Activated CD4-positive, alpha-beta T cell treated with anti-CD3 and anti-CD28 coated beads for 4 hours (primary cell): Measurements from ENCODE around the gene EIF2B5.

Experiments used
- DNase-seq, 2 donors: peaks; one replicate each; pipeline ENCODE4 v3.0.0-alpha.2; 2020

The EIF2B5 gene

DNA sequence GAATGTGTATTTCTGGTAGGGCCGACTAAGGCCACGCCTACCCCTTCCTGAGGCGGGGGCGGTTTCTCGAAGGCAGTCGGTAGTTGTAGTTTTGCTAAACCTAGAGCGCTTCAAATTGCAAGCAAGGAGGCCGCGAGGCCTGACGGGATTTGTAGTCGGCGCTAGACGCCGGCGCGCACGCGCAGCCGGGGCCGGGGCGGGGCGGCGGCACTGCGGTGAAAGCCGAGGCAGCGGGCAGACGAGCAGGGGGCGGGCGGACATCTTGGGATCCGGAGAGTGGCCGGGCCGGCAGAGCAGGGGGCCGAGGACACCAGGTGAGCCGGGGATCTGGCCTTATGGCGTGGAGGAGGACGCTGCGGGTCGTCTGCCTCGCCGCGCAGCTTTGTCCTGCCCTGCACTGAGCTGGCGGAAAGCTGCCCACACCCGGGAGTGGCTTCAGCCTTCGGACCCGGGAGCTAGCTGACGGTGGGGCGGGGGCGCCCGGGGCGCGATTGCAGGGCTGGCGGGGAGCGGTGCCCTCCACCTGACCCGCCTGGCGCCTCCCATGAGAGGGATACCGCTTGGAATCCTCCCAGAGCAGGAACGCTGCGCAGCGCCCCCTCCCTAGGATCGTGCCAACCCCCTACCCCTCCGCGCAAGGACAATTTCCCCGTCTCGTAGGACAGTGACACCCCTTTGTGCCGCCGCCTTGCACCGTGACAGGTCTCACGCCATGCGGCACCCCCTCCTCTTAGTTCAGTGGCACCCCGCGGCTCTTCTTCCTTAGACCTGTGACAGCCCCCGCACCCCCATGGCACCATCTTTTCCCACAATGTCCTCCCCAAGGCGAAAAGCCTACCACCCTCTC is 39.7 kb downstream of the EIF2B5 start, which contains the start of gene AP2M1:
Gene AP2M1, plus strand, starts transcription at position 210 of the 847 bp plus-strand sequence. CDS start 2,139 bp downstream, outside the sequence.
- DNase-seq: peak; percentile 97 to 98

DNA sequence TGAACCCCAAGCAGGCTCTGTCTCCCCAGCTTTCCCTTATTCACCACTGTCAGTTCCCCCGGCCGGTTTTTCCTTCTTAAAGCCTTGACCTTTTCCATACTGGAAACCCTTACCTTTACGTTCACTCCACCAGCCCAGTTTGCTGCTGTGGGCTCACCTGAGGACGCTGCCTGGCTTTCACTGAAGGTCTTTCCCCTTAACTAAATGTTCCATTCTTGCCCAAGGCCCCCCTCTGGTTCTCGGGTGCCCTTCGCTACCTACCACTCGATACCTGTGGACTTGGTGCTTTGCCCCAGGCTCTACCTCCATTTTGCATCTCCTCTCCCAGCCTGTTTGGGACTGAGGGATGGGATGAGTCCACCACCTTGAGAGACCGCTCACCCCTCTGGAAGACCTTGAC is 40.3 kb downstream of the EIF2B5 start:
- no peak for DNase-seq

DNA sequence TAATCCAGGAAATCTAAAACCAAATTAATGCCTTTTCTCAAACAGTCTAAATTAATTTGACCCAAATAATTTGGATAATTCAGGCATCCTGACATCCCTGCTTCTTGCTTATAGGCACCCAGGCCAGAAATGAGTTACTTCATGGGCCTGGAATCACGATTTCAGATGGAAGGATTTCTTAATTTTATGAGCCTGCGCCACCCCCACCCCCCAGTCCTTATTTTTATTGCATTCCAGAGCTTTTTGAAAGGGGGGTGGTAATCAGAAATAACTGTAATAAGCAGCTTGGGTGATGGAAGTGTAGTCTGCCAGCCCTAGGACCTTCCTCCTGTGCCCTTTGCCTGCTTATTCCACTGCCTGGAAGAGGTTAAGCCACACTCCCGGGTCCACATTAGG is 40.8 kb downstream of the EIF2B5 start:
- DNase-seq: no peak

DNA sequence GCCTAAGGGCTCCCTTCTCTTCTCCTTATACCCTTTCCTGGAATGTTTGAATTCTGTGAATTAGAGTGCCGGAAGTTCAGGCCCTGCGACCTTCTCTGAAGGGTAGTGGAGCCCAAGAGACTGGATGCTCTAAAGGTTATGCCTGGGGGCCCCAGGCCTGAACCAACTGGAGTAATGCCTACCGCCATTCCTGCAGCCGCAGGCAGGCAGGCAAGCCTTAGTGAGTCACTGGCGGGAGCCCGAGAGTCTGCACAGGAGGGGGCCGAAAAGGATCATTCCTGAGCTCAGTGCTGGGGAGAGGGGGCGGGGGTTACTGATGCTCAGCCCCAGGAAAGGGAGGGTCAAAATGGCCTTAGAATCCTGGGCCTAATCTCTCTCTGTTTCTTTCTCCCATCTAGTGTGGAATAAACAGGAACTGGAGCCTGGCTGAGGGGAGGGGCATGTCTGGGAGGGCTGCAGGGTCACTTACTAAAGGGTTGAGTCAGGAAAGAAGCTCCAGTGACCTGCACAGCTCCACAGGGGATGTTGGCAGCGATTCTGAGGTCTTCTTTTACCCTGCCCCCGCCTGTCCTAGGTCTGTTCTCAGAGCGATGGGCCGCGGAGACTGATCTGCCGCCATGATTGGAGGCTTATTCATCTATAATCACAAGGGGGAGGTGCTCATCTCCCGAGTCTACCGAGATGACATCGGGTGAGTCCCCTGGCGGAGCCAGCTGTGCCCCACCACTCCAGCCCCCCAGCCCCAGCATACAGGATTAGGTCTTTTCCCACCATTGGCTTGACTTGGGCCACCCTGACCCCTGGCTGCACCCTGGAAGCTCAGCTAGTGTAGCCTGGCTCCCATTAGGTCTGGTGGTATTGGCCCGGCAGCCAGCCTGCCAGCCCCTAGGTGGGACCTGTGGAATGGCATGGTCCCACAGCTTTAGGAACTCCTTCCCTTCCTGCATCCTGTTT is 41.5 kb downstream of the EIF2B5 start:
- no peak for DNase-seq

DNA sequence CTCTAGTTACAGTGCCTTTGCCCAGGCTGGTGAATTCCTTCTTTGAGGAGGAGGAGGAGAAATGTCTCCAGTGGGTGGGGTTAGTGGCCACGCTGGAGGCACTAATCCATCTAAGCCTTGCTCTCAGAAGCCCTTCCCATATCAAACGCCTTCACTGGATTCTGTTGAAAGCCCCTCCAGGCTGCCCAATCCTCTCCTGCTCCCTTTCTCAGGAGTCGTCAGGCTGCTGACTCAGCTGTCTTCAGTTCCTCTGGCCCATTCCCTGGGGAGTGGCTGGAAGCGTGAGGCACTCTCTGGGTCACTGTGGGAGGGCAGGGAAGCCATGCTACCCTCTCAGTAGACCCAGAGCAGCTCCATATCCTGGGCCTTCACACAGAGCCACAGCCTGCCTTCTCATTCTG is 42.2 kb downstream of the EIF2B5 start:
- DNase-seq: no peak

DNA sequence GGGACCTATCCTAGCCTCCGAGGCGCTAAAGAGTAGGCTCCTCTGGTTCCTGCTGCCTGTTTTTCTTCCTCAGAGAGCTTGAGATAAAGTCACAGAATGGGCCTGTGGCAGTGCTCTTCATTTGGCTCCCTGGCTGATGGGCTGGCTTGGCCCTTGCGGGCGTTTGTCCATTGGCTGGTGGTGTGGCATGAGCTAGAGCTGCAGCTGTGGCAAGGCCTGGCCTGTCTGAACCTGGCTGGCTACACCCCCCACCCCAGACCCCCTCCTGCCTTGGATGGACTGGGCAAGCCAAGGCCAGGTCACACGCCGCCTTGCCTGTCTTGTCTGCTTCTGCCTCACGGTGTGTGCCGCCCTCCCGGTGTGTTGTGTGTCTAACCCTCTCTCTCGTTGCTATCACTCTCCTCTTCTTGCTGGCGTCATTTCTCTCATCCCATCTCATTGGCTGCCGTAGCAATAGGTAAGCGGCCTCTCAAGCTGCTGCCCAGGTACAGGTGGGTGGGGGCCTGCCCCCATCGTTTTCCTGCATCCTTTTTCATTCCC is 42.7 kb downstream of the EIF2B5 start:
- no peak for DNase-seq

DNA sequence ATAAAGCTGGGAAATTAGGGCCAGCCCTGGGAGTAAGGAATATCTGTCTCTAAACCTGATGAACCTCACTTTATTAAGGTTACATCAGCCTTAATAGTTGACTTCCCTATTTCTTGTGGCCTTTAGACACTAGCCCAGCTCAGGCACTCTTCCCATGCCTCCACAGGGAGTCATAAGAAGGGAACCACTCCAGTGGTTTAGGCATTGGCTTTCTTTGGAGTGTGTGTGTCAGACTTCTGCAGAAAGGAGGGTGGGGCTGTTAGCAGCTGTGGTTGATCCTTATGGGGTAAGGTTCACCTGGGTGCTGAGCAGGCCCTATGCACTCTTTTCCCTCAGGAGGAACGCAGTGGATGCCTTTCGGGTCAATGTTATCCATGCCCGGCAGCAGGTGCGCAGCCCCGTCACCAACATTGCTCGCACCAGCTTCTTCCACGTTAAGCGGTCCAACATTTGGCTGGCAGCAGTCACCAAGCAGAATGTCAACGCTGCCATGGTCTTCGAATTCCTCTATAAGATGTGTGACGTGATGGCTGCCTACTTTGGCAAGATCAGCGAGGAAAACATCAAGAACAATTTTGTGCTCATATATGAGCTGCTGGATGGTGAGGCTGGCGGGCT is 43.5 kb downstream of the EIF2B5 start:
- DNase-seq: no peak

DNA sequence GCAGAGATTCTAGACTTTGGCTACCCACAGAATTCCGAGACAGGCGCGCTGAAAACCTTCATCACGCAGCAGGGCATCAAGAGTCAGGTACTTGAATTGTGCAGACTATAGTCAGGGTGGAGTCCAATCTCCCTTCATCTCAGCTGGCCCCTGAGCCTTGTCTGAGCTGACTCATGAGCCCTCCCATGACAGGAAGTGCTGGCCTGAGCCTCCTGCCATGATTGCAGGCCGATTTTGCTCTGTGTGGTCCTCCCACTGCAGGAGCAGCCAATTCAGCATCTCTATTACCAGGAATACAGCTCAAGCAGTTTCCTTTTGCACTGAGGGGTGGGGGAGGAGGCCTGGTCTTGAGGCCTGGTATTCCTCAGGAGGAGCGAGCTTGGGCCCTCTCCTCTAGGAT is 45.0 kb downstream of the EIF2B5 start:
- DNase-seq: no peak

DNA sequence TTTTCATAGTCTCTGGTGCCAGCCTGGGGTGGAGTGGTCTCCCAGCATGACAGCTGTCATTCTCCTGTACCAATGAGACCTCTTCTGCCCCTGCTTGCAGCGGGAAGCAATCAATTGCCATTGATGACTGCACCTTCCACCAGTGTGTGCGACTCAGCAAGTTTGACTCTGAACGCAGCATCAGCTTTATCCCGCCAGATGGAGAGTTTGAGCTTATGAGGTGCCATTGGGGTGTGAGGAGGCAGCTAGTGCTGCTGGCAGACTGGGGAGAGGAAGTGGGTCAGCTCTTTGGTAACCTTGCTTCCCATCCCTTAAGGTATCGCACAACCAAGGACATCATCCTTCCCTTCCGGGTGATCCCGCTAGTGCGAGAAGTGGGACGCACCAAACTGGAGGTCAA is 46.4 kb downstream of the EIF2B5 start:
- DNase-seq: no peak

DNA sequence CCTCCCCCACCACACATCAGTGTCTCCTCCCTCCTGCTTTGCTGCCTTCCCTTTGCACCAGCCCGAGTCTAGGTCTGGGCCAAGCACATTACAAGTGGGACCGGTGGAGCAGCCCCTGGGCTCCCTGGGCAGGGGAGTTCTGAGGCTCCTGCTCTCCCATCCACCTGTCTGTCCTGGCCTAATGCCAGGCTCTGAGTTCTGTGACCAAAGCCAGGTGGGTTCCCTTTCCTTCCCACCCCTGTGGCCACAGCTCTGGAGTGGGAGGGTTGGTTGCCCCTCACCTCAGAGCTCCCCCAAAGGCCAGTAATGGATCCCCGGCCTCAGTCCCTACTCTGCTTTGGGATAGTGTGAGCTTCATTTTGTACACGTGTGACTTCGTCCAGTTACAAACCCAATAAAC is 48.5 kb downstream of the EIF2B5 start:
- no peak for DNase-seq

DNA sequence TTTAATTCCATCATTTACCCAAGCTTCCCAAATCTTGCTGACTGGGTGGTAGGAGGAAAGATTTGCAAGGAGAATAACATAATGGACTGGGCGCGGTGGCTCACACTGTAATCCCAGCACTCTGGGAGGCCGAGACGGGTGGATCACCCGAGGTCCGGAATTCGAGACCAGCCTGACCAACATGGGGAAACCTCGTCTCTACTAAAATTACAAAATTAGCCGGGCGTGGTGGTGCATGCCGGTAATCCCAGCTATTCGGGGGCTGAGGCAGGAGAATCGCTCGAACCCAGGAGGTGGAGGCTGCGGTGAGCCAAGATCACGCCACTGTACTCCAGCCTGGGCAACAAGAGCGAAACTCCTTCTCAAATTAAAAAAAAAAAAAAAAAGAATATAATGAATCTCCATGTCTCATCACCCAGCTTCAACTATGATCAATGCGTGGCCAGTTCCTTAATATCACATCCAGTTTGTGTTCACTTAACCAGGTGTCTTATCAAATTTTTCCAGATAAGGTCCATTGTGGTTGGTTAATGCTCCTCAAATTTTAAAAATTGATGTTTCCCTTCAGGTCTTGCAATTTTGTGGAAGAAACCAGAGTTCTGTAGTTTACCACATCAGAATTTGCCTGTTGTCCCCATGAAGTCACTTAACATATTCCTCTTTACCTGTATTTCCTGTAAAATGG is 49.5 kb downstream of the EIF2B5 start:
- no peak for DNase-seq

DNA sequence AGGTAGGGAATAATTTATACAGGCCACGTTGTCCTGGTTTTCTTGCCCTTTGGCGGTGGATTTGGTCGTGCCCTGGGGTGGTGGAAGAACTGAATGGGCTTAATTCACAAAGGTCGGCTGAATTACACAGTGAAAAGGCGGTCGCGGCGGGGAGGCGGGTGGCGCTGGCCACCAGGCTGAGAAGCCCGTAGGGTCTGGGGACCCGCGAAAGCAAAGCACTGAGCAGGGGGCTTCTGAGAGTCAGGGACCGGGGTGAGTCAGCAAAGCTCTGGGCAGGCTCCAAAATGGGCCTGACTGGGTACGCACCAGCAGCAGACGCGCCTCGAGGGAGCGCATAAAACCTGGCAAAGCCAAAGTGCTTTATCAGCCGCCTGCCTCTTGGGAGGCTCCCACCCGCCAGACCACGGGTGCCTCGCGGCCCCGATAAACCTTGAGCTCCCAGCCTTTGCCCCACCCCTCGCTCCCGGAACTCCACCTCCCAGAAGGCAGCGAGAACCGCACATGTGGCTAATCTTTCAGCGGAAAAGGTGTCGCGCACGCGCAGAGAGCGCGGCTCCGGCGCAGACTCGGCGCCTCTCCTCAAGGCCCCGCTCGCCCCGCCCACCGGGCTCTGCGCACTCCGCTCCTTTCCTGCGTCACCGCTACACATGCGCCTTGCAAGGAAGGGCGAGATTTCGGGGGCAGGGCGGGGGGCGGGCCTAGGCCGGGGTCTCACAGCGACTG is 50.5 kb downstream of the EIF2B5 start:
- DNase-seq: peak; percentile 99

DNA sequence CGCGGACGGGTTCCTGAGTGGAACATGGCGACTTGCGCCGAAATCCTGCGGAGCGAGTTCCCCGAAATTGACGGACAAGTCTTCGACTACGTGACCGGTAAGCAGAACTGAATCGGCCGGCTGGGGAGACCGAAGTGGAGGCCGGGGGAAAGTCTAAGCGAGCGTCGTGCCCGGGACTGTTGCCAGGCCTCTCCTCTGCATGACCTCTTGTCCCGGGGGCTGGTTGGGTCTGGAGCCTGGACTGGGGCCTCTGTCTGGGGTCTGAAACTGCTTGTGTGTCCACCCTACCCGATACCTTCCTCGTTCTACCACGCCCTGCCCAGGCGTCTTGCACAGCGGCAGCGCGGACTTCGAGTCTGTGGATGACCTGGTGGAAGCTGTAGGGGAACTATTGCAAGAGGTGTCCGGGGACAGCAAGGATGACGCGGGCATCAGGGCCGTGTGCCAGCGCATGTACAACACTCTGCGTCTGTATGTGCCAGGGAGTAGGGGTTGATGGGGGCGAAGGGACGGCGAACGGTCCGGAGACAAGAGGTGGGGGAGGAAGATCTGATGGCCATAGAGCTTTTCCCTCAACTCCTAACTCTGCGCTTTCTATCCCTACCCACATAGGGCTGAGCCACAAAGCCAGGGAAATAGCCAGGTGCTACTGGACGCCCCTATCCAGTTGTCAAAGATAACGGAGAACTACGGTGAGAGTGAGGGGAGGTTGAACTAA is 51.2 kb downstream of the EIF2B5 start, which contains the start of gene ABCF3:
Gene ABCF3, plus strand, starts transcription at position 16 of the 718 bp plus-strand sequence. Its CDS starts 9 bp downstream, at position 25.
- DNase-seq: no peak

DNA sequence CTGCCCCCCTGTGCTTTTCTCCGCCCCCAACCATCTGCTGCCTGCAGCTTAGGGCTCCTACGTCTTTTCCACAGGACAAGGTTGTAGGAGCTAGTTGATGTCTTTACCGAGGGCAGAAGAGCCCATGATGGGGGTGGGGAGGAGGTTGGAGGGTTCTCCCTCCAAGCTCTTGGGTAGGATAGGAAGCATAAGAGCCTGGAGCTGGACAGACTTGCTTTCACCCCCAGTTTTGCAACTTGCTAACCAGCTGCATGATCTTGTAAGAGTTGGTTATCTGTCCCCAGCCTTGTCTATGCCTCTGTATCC is 51.7 kb downstream of the EIF2B5 start:
- DNase-seq: no peak

DNA sequence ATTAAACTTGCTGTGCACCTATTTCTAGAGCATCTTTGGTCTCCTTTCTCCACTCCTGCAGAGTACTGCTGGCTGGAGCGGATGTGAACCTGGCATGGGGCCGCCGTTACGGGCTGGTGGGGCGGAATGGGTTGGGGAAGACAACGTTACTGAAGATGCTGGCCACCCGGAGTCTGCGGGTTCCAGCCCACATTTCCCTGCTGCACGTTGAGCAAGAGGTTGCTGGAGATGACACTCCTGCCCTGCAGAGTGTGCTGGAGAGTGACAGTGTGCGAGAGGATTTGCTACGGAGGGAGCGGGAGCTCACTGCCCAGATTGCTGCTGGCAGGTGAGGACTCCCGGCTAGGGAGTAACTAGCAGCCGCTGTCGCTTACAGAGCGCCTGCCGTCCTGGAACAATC is 52.9 kb downstream of the EIF2B5 start:
- no peak for DNase-seq

DNA sequence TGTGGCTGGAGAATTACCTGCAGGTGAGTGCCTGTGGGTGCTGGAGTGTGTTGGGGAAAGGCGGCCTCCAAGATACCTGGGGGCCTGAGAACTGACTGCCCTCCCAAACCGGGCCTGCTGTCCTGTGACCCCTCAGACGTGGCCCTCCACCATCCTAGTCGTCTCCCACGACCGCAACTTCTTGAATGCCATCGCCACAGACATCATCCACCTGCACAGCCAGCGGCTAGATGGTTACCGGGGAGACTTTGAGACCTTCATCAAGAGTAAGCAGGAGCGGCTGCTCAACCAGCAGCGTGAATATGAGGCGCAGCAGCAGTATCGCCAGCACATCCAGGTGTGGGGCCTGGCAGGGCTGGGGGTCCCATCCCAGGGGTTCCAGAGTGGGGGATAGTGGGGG is 54.3 kb downstream of the EIF2B5 start:
- DNase-seq: no peak

DNA sequence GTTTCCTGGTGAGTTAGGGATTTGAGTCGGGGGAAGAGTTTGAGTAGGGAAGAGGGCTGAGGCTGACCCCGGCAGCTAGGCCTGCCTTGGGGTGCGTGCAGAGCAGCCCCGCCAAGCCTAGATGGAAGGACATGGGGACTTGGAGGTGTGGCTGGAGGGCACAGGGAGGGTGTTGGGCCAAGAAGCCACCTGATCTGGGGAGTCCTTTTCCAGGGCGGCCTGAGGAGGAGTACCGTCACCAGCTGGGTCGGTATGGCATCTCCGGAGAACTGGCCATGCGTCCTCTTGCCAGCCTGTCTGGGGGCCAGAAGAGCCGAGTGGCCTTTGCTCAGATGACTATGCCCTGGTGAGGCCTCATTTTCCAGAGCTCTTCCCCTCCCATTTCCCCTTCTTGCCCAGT is 57.7 kb downstream of the EIF2B5 start:
- no peak for DNase-seq

DNA sequence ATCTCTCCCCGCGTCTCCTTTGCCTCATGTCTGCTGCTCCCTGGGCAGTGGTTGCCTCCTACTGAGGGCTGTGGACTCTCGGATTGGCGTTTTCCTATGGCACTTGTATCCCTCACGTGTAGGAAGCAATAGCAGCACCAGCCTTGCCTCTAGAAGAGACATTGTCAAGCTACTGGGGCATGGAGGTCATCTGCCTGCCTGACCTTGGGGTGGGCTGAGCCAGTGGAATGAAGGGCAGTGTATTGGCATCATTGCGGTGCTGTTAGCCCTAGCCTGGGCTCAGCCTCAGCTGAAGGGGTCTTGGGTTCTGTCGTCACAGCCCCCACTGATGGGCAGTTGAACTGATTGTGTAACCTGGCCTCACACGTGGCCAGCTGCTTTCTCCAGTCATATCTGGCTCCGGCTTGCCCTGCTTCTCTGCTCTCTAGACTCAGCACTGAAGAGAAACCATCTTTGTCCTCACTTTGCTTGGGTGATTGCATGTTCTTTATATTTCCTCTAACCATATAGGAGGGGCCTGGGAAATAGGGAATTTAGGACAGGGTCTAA is 58.9 kb downstream of the EIF2B5 start:
- no peak for DNase-seq
